ENCODE data around the gene OR2W3. TPM values are rescaled to one million over a fixed set of nuclear protein-coding genes. Genes with fewer than 3 reads are reported as not detected.

The OR2W3 gene
- polyA plus RNA-seq (2013, experiment 1 of 2; ENCODE audit: insufficient read length), result not detected
- polyA plus RNA-seq (2013, experiment 2 of 2; ENCODE audit: insufficient read length), result not detected

DNA sequence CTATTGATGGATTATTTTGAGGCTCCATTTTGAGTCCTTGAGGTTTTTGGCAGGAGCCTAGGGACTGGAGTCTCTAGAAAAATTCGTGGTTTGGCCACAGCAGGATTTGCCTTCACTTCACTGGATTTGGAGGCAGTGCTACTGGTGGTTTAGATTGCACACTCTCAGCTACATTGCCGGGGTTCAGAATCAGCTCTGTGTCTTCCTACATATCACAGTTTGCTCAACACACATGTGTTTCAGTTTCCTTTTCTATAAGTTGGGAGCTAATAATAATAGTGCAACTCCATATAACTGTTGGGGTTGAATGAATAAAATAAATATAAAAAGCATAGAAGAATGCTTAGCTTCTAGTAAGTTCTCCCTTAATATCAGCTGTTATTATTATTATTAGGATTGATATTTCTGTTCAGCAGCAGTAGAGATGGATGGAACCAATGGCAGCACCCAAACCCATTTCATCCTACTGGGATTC is at the start of gene OR2W3:
Gene OR2W3, plus strand, starts transcription at position 425 of the 475 bp plus-strand sequence. Its CDS starts 0 bp downstream, at position 425.
- DNase-seq, result no peak

DNA sequence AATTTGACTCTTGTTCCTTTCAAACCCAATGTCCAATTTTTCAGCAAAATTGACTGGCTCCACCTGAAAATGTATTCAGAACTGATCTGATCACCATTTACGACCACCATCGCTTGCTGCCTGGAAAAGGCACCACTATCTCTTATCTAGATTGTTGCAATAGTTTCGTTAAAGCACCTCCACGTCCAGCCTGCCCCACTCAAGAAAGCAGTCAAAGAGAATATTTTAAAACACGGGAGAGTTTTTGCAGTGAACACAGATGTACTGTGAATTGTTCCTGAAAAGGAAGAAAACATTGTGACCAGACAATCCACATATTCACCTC is 49.7 kb upstream of the OR2W3 start:
- DNase-seq, result no peak

- DNase-seq, result no peak
These were observed 47.0 kb upstream of the OR2W3 start for GRCh38 chr1:247848346-247848745.

DNA sequence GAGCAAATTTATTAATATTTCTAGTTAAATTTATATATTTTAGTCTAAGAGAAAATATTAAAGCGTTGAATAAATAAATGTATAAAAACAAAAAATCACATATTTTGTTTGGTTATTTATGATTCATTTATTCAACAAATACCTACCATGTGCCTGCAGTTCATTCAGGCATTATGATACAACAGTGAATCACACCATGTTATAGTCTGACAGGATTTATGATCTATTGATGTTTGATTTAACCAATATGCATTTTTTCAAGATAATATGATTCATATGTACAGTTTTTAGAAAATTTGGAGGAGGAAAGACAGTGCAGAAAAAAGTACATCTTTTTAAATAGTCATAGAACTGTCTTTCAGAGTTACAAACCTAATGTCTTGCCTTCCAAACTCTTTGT is 45.8 kb upstream of the OR2W3 start:
- no peak for DNase-seq

DNA sequence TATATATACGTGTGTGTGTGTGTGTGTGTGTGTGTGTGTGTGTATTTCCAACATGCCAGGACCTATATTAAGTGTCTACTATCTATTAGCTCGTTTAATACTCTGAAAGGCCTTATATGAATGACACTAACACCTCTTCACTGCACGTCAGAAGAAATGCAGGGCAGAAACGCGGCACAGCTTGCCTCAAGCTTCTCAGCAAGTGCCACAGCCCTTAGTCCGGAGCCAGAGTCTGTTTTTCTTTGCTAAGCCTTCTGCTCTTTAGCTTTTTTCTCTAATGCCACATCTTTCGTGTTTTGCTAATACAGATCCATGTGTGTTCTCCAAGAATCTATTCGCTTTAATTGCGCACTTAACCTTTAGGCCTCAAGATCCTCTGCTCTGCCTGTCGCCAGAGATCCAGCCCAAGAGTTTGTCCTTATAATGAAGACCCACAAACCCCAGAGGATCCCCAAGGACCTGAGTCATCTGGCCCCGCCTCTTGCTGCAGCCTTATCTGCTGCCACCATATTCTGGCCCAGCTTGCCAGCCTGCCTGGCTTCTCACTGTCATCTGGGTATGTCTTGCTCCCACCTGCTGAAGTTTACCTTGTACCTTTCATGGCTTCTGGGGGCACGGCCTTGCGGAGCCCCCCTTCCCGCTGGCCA is 40.4 kb upstream of the OR2W3 start:
- no peak for DNase-seq

- no peak for DNase-seq
These were observed 39.5 kb upstream of the OR2W3 start for GRCh38 chr1:247855911-247856310.

GRCh38 chr1:247857069-247857984 is 38.1 kb upstream of the OR2W3 start, which contains the start of gene TRIM58:
TSS of gene TRIM58 (plus strand) at chr1:247857187. CDS start at chr1:247857247, 60 bp downstream.
- DNase-seq, result no peak

DNA sequence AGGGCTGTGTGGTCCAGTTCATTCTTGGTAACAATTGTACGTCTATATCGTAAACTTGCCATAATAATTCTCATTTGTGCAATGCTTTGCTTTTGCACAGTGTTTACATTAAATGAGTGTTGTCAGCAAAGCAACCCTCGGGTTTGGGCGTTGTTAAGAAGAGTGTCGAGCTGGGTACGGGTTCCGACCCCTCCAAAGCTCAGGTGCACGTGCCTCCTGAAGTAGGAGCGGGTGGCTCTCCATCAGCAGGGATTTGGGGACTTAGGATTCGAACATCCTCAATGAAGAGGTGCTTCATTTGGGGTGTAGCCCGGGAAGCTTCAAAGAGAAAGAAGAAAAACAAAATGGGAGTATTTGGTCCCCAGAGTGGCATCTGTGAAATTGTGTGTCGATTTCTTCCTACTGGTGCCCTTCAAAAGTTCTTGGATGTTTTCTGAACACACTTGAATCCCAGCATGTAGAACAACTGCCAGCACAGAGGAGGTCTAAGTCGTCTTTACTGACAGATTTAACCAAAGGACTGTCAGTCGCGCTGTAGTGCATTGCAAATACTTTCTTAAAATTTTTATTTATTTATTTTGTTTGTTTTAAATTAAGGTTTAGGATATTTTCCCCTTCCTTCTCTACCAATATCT is 37.3 kb upstream of the OR2W3 start:
- no peak for DNase-seq

- DNase-seq, result no peak
These were observed 32.6 kb upstream of the OR2W3 start for GRCh38 chr1:247862756-247863155.

DNA sequence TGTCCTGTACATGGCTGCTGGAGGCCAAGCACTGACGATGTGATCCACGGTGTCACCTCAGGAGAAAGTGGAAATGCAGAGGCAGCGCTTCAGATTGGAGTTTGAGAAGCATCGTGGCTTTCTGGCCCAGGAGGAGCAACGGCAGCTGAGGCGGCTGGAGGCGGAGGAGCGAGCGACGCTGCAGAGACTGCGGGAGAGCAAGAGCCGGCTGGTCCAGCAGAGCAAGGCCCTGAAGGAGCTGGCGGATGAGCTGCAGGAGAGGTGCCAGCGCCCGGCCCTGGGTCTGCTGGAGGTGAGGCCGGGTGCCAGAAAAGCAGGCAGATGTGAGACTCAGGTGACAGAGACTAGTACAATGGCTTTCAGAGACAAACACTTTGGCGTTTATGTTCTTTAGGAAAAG is 30.7 kb upstream of the OR2W3 start:
- DNase-seq, result no peak

- DNase-seq, result no peak
These were observed 30.0 kb upstream of the OR2W3 start for GRCh38 chr1:247865416-247865815.

DNA sequence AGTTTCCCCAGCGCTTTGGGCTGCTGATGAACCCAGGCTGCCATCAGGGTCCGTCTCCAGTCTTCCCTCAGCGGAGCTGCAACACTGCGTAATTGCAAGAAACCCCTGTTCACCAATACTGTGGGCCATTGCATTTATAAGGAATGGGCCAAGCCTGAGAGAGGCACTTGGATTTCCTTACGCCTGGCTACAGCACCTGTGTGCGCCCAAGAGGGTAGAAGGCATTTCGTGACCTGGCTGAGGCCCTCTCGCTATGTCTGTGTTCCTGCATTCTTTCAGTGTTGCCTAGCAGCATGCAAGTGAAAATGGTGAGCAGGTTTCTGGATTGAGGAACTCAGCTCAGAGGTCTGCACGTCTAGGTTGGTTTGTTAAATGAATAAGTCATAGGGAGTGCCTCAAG is 12.0 kb upstream of the OR2W3 start:
- no peak for DNase-seq

- DNase-seq, result no peak
These were observed 10.5 kb upstream of the OR2W3 start for GRCh38 chr1:247884797-247885413.

GRCh38 chr1:247895976-247896375 is 589 bp downstream of the OR2W3 start:
- no peak for DNase-seq

DNA sequence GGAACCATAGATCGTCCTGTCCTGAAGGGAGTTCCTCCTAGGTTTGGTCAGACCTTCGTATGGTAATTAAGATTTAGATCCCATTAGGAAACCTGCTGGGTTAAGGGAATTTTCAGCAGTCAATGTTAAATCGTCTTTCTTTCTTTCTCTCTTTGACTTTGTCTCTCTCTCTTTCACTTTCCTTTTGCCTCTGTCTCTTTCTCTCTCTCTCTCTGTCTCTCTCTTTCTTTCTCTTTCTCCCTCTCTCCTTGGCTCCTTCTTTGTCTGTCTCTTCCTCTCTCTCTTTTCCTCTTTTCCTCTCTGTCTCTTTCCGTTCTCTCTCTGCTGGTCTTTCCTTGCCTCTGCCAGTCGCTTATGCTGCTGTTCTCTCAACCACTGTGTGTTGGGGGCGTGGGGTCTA is 8.7 kb downstream of the OR2W3 start:
- DNase-seq, result no peak

GRCh38 chr1:247905181-247905580 is 9.8 kb downstream of the OR2W3 start:
- no peak for DNase-seq

DNA sequence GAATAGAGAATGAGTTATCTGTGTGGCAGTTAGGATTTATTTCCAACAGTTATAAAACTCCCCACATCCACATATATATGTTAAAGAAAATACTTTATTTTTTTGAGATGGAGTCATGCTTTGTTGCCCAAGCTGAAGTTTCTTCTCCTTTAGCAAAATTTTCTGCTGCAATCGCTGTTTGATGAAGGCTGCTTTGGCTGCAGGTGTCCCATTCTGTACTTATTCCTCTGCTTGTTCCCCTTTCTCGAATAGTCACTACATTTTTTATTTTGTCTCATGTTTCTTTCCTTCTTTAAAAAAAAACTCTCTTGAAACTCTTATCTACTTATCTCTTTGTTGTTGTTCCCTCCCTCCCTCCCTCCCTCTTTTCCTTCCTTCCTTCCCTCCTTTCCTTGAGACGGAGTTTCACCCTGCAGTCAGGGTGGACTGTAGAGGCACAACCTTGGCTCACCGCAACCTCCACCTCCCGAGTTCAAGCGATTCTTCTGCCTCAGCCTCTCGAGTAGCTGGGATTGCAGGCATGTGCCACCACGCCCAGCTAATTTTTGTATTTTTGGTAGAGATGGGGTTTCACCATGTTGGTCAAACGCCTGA is 10.6 kb downstream of the OR2W3 start:
- no peak for DNase-seq

DNA sequence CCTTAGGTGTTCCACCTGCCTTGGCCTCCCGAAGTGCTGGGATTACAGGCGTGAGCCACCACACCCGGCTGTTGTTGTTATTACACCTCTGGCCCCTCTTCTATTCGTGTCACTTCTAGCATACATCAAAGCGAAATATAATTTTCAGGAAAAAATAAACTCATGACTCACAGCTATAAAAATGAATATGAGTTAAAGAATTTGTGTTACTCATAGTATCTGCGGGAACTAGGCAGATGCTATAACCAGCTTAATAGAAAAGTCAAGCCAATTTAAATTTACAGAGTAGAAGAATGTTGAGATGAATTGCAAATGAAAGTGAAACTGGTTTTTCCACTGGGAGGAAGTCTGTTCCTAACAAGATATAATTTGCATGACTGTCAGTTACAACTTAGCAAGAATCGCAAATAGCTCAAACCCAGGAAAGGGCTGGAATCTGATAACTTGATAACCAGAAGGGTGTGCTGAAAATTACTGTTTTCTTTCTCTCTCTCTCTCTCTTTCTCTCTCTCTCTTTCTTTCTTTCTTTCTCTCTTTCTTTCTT is 11.2 kb downstream of the OR2W3 start:
- DNase-seq, result no peak

DNA sequence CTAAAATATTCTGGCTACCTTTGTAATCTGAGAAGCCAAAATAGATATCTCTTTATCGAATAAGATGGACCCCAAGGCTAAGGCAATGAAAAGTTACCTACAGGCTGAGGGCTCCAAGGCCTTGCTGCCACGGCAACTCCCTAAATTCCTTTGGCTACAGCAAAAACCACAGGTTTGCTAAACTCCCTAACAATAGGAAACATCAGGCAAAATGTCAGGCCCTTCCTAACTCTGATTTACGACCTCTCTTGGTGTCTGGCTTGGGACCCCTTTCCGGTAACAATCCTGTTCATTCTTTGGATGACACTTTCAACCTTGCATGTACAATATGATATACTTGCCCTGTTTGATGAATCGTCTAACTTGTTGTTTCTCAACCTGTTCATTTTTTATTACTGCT is 13.4 kb downstream of the OR2W3 start:
- DNase-seq, result no peak

GRCh38 chr1:247913786-247914185 is 18.4 kb downstream of the OR2W3 start:
- no peak for DNase-seq

- DNase-seq, result no peak
These were observed 19.7 kb downstream of the OR2W3 start for GRCh38 chr1:247914941-247915662.
